CD4-positive, alpha-beta T cell (primary cell): ENCODE data around the gene LPP. TPM values are rescaled to one million over a fixed set of nuclear protein-coding genes. Genes with fewer than 3 reads are reported as not detected.

Experiments
- ATAC-seq: fragments of 200-7000 bp; cut with Tn5 transposase; one replicate; pipeline ENCODE4 v1.10.0; 2022; ENCODE audit warnings: mild to moderate bottlenecking; ENCODE audit not compliant: poor library complexity
- CTCF ChIA-PET: fragments of 350-600 bp; sonication (Branson Sonifier 250); formaldehyde crosslinking; loops from one replicate; lab custom pipeline; 2021; ENCODE audit warnings: antibody characterized with exemption, inconsistent platforms; lab: Charles Lee
- POLR2A ChIA-PET: fragments of 350-600 bp; sonication (Branson Sonifier 250); formaldehyde crosslinking; loops from one replicate; lab custom pipeline; 2021; ENCODE audit warnings: antibody characterized with exemption, inconsistent platforms; lab: Charles Lee
- DNase-seq, 14 experiments: peaks; one replicate each; pipeline ENCODE4 v3.0.0-alpha.2; 2013 to 2020; ENCODE audit warnings: mixed read lengths in 2 of 14
- H3K27ac ChIP-seq, 2 donors: one replicate each; pipeline versions ENCODE4 v1.5.1 to v1.7.0; 2013; ENCODE audit warnings: low read length in 2 of 2, low read depth in 1 of 2, mild to moderate bottlenecking in 1 of 2
- H3K27me3 ChIP-seq, 2 experiments: 1 replicate in 1 of 2; 2 replicates in 1 of 2; pipeline versions ENCODE4 v1.6.1 to v1.7.0; 2013; ENCODE audit warnings: low read length in 2 of 2, control low read depth in 1 of 2, mild to moderate bottlenecking in 1 of 2, moderate library complexity in 1 of 2; ENCODE audit not compliant: insufficient read depth in 2 of 2, control insufficient read depth in 1 of 2
- H3K36me3 ChIP-seq: one replicate; pipeline ENCODE4 v1.6.1; 2013; ENCODE audit warnings: low read length, control low read depth; ENCODE audit not compliant: insufficient read depth
- H3K4me1 ChIP-seq: one replicate; pipeline ENCODE4 v1.6.1; 2013; ENCODE audit warnings: low read length, control low read depth; ENCODE audit not compliant: insufficient read depth
- H3K4me3 ChIP-seq: one replicate; pipeline ENCODE4 v1.5.1; 2013; ENCODE audit warnings: mild to moderate bottlenecking, low read length, moderate library complexity
- H3K9me3 ChIP-seq, 2 experiments: 1 replicate in 1 of 2; 2 replicates in 1 of 2; pipeline versions ENCODE4 v1.6.1 to v1.7.0; 2013; ENCODE audit warnings: low read length in 2 of 2, mild to moderate bottlenecking in 2 of 2, control low read depth in 1 of 2, moderate library complexity in 1 of 2; ENCODE audit not compliant: control insufficient read depth in 1 of 2, insufficient read depth in 1 of 2
- H3K27ac Mint-ChIP-seq: one replicate; pipeline ENCODE4 v1.8.0; 2020; ENCODE audit warnings: mixed read lengths
- H3K27me3 Mint-ChIP-seq: one replicate; pipeline ENCODE4 v1.8.0; 2021; ENCODE audit warnings: mixed read lengths
- H3K36me3 Mint-ChIP-seq: one replicate; pipeline ENCODE4 v1.8.0; 2021; ENCODE audit warnings: low read depth, mixed read lengths
- H3K4me1 Mint-ChIP-seq: one replicate; pipeline ENCODE4 v1.8.0; 2021; ENCODE audit warnings: low read depth, mixed read lengths
- H3K4me3 Mint-ChIP-seq: one replicate; pipeline ENCODE4 v1.8.0; 2020; ENCODE audit warnings: mild to moderate bottlenecking, mixed read lengths
- H3K9me3 Mint-ChIP-seq: one replicate; pipeline ENCODE4 v1.8.0; 2020; ENCODE audit warnings: mixed read lengths
- intact Hi-C, 2 experiments: fragments of 100-400 bp; cut with DNase I in 1 of 2; cut with micrococcal nuclease in 1 of 2; formaldehyde crosslinking; loops; one replicate each; pipeline versions ENCODE4 v1.15.1 to v1.9.0; 2023 to 2025; cut with DNase I, micrococcal nuclease
- total RNA-seq, 174 experiments: library from RNA in 2 of 174; stranded (reverse) in 2 of 174; gene quantifications; one replicate each; pipeline ENCODE4 v1.2.3 and lab custom pipeline; 2021 to 2026
- TF ChIP-seq, protein P1 (sequence below): fragments of 200-600 bp; IDR thresholded peaks from one replicate; pipeline ENCODE4 v1.8.0; 2022; ENCODE audit warnings: antibody characterized with exemption, mild to moderate bottlenecking

The LPP gene
- total RNA-seq, 2 experiments from 2014 or later = 45.6 to 45.9 TPM

DNA sequence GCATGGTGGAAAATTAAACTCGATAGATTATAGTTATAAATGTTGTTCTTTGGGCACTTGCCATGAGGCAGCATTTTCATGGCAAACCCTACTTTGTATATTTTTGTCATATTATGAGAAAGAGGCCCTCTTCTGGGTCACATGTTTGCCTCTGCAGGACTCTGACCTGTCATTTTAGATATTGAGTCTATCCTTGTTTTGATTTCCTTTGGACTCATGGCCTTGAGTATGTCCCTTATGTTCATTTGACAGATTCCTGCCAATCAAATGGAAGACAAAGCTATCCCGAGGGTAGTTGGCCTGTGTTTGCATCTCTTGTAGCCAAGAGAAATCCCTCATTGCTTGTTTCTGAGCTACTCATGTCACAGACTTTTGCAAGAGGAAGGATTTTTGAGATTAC lies 226.3 kb downstream of the LPP start:
- no peak overlapping the region for H3K27ac Mint-ChIP-seq
- DNase-seq (no peak), ATAC-seq (no peak)
- H3K4me3 ChIP-seq = no peak overlapping the region
- no peaks in the 10 kb centered on the region for H3K27me3 Mint-ChIP-seq
- H3K27me3 ChIP-seq = no peaks in the 10 kb centered on the region
- no peak overlapping the region for H3K4me3 Mint-ChIP-seq
- H3K4me1 ChIP-seq = no peaks in the 10 kb centered on the region
- H3K9me3 Mint-ChIP-seq = no peaks in the 10 kb centered on the region
- H3K27ac ChIP-seq = no peak overlapping the region
- ChIA-PET CTCF (interaction anchor here (0.6 kb wide), 1 partner anchor 173 kb away, joined by 3 read pairs; no protein-coding TSS in a partner anchor), POLR2A (no interaction called here)
- H3K36me3 Mint-ChIP-seq = peaks cover 7% of the 10 kb centered on the region
- TF ChIP-seq, protein P1, sequence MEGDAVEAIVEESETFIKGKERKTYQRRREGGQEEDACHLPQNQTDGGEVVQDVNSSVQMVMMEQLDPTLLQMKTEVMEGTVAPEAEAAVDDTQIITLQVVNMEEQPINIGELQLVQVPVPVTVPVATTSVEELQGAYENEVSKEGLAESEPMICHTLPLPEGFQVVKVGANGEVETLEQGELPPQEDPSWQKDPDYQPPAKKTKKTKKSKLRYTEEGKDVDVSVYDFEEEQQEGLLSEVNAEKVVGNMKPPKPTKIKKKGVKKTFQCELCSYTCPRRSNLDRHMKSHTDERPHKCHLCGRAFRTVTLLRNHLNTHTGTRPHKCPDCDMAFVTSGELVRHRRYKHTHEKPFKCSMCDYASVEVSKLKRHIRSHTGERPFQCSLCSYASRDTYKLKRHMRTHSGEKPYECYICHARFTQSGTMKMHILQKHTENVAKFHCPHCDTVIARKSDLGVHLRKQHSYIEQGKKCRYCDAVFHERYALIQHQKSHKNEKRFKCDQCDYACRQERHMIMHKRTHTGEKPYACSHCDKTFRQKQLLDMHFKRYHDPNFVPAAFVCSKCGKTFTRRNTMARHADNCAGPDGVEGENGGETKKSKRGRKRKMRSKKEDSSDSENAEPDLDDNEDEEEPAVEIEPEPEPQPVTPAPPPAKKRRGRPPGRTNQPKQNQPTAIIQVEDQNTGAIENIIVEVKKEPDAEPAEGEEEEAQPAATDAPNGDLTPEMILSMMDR = no peak
- intact Hi-C loops = no loop called here
- H3K4me1 Mint-ChIP-seq = no peaks in the 10 kb centered on the region
- no peaks in the 10 kb centered on the region for H3K9me3 ChIP-seq
- H3K36me3 ChIP-seq = no peaks in the 10 kb centered on the region

DNA sequence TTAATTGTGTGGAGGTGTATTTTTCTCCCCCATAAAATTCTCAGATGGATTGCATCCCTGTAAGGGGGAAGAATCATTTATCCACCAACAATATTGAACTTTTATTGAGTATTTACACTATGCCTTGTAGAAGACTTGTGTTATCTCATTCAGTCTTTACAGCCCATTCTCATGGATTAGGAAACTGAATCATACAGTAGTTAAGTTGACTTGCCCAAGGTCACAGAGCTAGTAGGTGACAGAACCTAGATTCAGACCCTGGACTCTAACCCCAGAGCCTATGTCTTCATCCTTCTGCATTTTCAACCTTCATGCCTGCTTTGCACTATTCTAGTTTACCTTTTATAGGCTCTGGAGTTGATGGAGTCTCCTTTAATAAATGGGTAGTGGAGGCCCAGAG lies 226.8 kb downstream of the LPP start:
- Histone ChIP-seq H3K4me3 (no peak overlapping the region), H3K4me1 (no peaks in the 10 kb centered on the region), H3K27me3 (no peaks in the 10 kb centered on the region), H3K9me3 (no peaks in the 10 kb centered on the region), H3K36me3 (no peaks in the 10 kb centered on the region), H3K27ac (no peak overlapping the region)
- peaks cover 7% of the 10 kb centered on the region for H3K36me3 Mint-ChIP-seq
- DNase-seq (no peak), ATAC-seq (no peak)
- H3K27me3 Mint-ChIP-seq = no peaks in the 10 kb centered on the region
- ChIA-PET POLR2A (no interaction called here), CTCF (interaction anchor here (0.6 kb wide), 1 partner anchor 174 kb away, joined by 3 read pairs; no protein-coding TSS in a partner anchor)
- H3K4me1 Mint-ChIP-seq = peaks cover 2% of the 10 kb centered on the region
- intact Hi-C loops = no loop called here
- H3K9me3 Mint-ChIP-seq = no peaks in the 10 kb centered on the region
- TF ChIP-seq, protein P1 = no peak
- H3K4me3 Mint-ChIP-seq = no peak overlapping the region
- no peak overlapping the region for H3K27ac Mint-ChIP-seq

DNA sequence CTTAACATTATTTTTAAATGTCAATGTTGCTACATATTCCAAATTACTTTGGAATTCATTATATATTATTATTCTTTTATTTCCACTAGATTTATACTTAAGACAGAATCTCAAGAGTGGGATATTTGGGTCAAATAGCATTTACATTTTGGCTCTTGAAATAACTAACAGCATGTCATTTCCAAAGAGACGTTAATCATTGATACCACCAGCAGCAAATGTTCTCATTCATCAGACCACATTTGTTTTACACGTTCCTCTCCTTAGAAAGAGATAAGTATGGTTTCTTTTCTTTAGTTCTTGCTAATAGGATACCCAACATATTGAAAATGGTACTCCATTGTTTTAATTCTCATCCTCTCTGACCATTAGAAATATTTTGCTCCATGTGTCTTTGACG lies 229.8 kb downstream of the LPP start:
- Histone ChIP-seq H3K9me3 (no peaks in the 10 kb centered on the region), H3K36me3 (no peaks in the 10 kb centered on the region), H3K27me3 (no peaks in the 10 kb centered on the region), H3K27ac (no peak overlapping the region), H3K4me1 (no peaks in the 10 kb centered on the region), H3K4me3 (no peak overlapping the region)
- intact Hi-C loops = no loop called here
- Mint-ChIP-seq H3K27ac (no peak overlapping the region), H3K27me3 (no peaks in the 10 kb centered on the region), H3K4me3 (no peak overlapping the region), H3K36me3 (no peaks in the 10 kb centered on the region), H3K4me1 (peaks cover 9% of the 10 kb centered on the region), H3K9me3 (no peaks in the 10 kb centered on the region)
- ATAC-seq = no peak
- CTCF ChIA-PET = no interaction called here
- no peak for DNase-seq
- TF ChIP-seq, protein P1 = no peak
- POLR2A ChIA-PET = no interaction called here
